Measurements from ENCODE around the gene EDEM3. TPM values are rescaled to one million over a fixed set of nuclear protein-coding genes. Genes with fewer than 3 reads are reported as not detected.

EDEM3 gene
- total and polyA plus RNA-seq, 2 of the 8 experiments (the other 6 are each of a cell fraction or from before 2014, with no cell fraction given): 1.6 to 14.0 TPM

- TF ChIP-seq GABPA (IDR thresholded peaks at IDR 0.05; ENCODE audit: borderline replicate concordance, insufficient read depth, low read length): no peak
- no peak for TF ChIP-seq SIRT6 (IDR thresholded peaks at IDR 0.05; ENCODE audit: low read length)
Observed at GRCh38 chr1:184660462-184661191, 94.0 kb downstream of the EDEM3 start.

More at GRCh38 chr1:184660462-184661191, 94.0 kb downstream of the EDEM3 start:
- Histone ChIP-seq H3K9me3 (ENCODE audit: insufficient read depth in 2 of 2, low read depth in 1 of 2, low read length in 1 of 2) (no peaks in the 10 kb centered on the region), H2BK20ac (ENCODE audit: low read length) (no peak overlapping the region), H3K23ac (ENCODE audit: insufficient read length) (no peak overlapping the region), H3K79me2 (ENCODE audit: control insufficient read depth in 1 of 2, insufficient read depth in 2 of 2, low read length in 2 of 2) (no peaks in the 10 kb centered on the region), H2BK15ac (ENCODE audit: low read length) (no peak overlapping the region), H3K18ac (ENCODE audit: extremely low read depth, low read length) (no peak overlapping the region), H4K8ac (ENCODE audit: extremely low read depth, insufficient read depth, low read length) (no peak overlapping the region), H3K4me1 (replicated peaks in 1 of 4; ENCODE audit: control insufficient read depth in 3 of 4, insufficient read depth in 4 of 4, low read length in 3 of 4) (peaks cover 5 to 15% (median 8%) of the 10 kb centered on the region in 4 experiments; a peak in 5 of 7 replicates), H3K4me3 (ENCODE audit: extremely low read depth in 1 of 4, insufficient read depth in 2 of 4, low read depth in 3 of 4, low read length in 4 of 4) (no peak overlapping the region), H3K23me2 (ENCODE audit: low read depth, low read length) (no peaks in the 10 kb centered on the region), H3K9ac (replicated peaks in 1 of 4; ENCODE audit: extremely low read depth in 1 of 4, low read depth in 3 of 4, low read length in 3 of 4) (no peak overlapping the region), H3K27ac (ENCODE audit: low read depth, low read length) (no peak overlapping the region), H2BK120ac (replicated peaks; ENCODE audit: low read depth, low read length) (no peak overlapping the region), H4K5ac (ENCODE audit: insufficient read length, low read depth, low read length) (no peak overlapping the region), H2BK5ac (ENCODE audit: low read depth, low read length) (no peak overlapping the region), H3K14ac (ENCODE audit: insufficient read length) (no peak overlapping the region), H4K91ac (replicated peaks; ENCODE audit: insufficient read length, low read length) (no peak overlapping the region), H2AK5ac (ENCODE audit: low read depth, low read length) (no peak overlapping the region), H3K36me3 (ENCODE audit: control insufficient read depth in 2 of 4, insufficient read depth in 4 of 4, low read length in 3 of 4) (no peaks in the 10 kb centered on the region), H3K79me1 (ENCODE audit: low read depth, low read length) (no peaks in the 10 kb centered on the region), H3K56ac (replicated peaks; ENCODE audit: insufficient read length, low read depth, low read length) (no peak overlapping the region), H2BK12ac (ENCODE audit: low read depth, low read length) (no peak overlapping the region), H3K4ac (replicated peaks; ENCODE audit: insufficient read length, low read depth, low read length) (no peak overlapping the region), H3K27me3 (replicated peaks in 1 of 4; ENCODE audit: control insufficient read depth in 3 of 4, extremely low read depth in 1 of 4, insufficient read depth in 3 of 4, low read length in 3 of 4) (peaks cover 0 to 3% (median under 1%) of the 10 kb centered on the region in 4 experiments; a peak in 2 of 7 replicates), H4K20me1 (replicated peaks in 1 of 2; ENCODE audit: control insufficient read depth in 1 of 2, insufficient read depth in 2 of 2, low read length in 2 of 2) (no peaks in the 10 kb centered on the region), H2AFZ (ENCODE audit: low read length) (no peak overlapping the region), H3K4me2 (ENCODE audit: insufficient read depth in 1 of 2, low read depth in 2 of 2, low read length in 2 of 2) (no peak overlapping the region)
- FAIRE-seq (no peak), DNase-seq (ENCODE audit: low read depth in 1 of 2, low spot score in 2 of 2) (no peak)
- POLR2A ChIA-PET (ENCODE audit: partially characterized antibody): no interaction called here
- CTCF ChIA-PET (ENCODE audit: partially characterized antibody): interaction anchor here (0.6 to 1.4 kb wide), 8 partner anchors 8 to 418 kb away, joined by 3 to 5 read pairs (median 4); no protein-coding TSS in a partner anchor
- 88% methylated on average over 1 of the region's 2 CpGs; no CpG with 5 or more reads in 1 of the 2 experiments for WGBS, 2 experiments (ENCODE audit: extremely low coverage in 1 of 2, insufficient coverage in 1 of 2, insufficient read length in 1 of 2, insufficient replicate concordance in 2 of 2, low coverage in 1 of 2, low lambda C conversion rate in 2 of 2, missing lambda C conversion rate in 1 of 2)

Measured in H1 (cell line).